HL-60 (cell line): Measurements from ENCODE around the gene PDCL2.
"Not testable (repeated sequence)": the region's sequence is repeated elsewhere in the genome, so short reads cannot be mapped to it uniquely, and the experiment has no call there.

Experiments used
- DNase-seq, 2 experiments: peaks; one replicate each; pipeline ENCODE4 v3.0.0-alpha.2; 2010 to 2020; ENCODE audit warnings: low read depth in 1 of 2, low spot score in 1 of 2
- H3K27ac ChIP-seq: fragments of 250-450 bp; sonication (Bioruptor Pico); replicated peaks from 2 replicates; pipeline ENCODE4 v1.5.1; 2020; ENCODE audit warnings: mild to moderate bottlenecking, moderate library complexity
- H3K27me3 ChIP-seq: fragments of 250-450 bp; sonication (Bioruptor Pico); 2 replicates; pipeline ENCODE4 v1.5.1; 2021; ENCODE audit warnings: mild to moderate bottlenecking, moderate library complexity; ENCODE audit not compliant: insufficient read depth, poor library complexity, severe bottlenecking
- H3K4me3 ChIP-seq: replicated peaks from 2 replicates; pipeline ENCODE4 v1.5.1; 2011; ENCODE audit warnings: mild to moderate bottlenecking, control low read depth, low read length; ENCODE audit not compliant: insufficient read depth
- CTCF ChIP-seq: IDR thresholded peaks from one replicate; pipeline ENCODE4 v1.5.1; 2011; ENCODE audit warnings: low read length, control low read depth, inconsistent platforms; ENCODE audit not compliant: insufficient read depth
- GABPA ChIP-seq: IDR thresholded peaks from 2 replicates; pipeline ENCODE4 v1.6.1; 2012; ENCODE audit warnings: low read depth
- POLR2AphosphoS5 ChIP-seq: IDR thresholded peaks from 2 replicates; pipeline ENCODE4 v1.6.1; 2012; ENCODE audit warnings: low read depth
- REST ChIP-seq: IDR thresholded peaks from 2 replicates; pipeline ENCODE4 v1.6.1; 2012; ENCODE audit warnings: low read depth; ENCODE audit not compliant: insufficient replicate concordance
- SPI1 ChIP-seq: IDR thresholded peaks from 2 replicates; pipeline ENCODE4 v1.6.1; 2012; ENCODE audit warnings: low read depth, mild to moderate bottlenecking, borderline replicate concordance

The PDCL2 gene

GRCh38 chr4:55600640-55601039 lies 8.6 kb upstream of the PDCL2 start:
- no peak for DNase-seq
- TF ChIP-seq POLR2AphosphoS5: no peak
- no peak for TF ChIP-seq GABPA
- no peak for TF ChIP-seq REST
- no peak for TF ChIP-seq CTCF
- no peak for TF ChIP-seq SPI1
- H3K27ac ChIP-seq: no peak overlapping the region
- no peaks in the 10 kb centered on the region for H3K27me3 ChIP-seq
- no peak overlapping the region for H3K4me3 ChIP-seq

GRCh38 chr4:55598641-55599040 lies 6.6 kb upstream of the PDCL2 start:
- no peak overlapping the region for H3K4me3 ChIP-seq
- H3K27ac ChIP-seq: no peak overlapping the region
- no peak for DNase-seq
- TF ChIP-seq CTCF: no peak
- TF ChIP-seq SPI1: no peak
- TF ChIP-seq REST: no peak
- no peak for TF ChIP-seq POLR2AphosphoS5
- no peak for TF ChIP-seq GABPA
- no peaks in the 10 kb centered on the region for H3K27me3 ChIP-seq

DNA sequence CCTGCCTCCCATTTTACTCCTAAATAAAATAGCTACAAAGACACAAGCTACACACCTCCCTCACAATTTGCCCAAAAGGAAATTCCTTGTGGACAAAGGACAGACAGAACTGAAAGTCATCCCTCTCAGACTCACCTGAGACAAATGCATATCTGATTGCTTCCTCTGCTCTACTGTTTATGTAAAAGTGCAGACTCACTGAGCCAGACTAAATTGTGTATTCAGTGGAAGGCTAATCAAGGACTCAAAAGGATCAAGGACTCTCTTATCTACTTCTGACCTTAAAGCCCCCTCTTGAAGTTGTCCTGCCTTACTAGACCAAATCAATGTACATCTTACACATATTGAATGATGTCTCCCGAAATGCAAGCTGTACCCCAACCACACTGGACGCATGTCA lies 3.9 kb downstream of the PDCL2 start:
- Histone ChIP-seq H3K27ac (no peak overlapping the region), H3K4me3 (no peak overlapping the region), H3K27me3 (no peaks in the 10 kb centered on the region)
- DNase-seq: no peak
- TF ChIP-seq SPI1: no peak
- no peak for TF ChIP-seq POLR2AphosphoS5
- no peak for TF ChIP-seq GABPA
- no peak for TF ChIP-seq CTCF
- TF ChIP-seq REST: no peak

DNA sequence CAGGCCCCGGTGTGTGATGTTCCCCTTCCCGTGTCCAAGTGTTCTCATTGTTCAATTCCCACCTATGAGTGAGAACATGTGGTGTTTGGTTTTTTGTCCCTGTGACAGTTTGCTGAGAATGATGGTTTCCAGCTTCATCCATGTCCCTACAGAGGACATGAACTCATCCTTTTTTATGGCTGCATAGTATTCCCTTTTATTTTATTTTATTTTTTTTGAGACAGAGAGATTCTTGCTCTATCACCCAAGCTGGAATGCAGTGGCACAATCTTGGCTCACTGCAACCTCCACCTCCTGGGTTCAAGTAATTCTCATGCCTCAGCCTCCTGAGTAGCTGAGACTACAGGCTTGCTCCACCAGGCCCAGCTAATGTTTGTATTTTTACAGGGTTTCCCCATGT lies 9.3 kb downstream of the PDCL2 start:
- H3K27ac ChIP-seq, H3K27me3 ChIP-seq, DNase-seq, H3K4me3 ChIP-seq: not testable (repeated sequence)
